DMS53 (cell line): ENCODE results near the gene SLC25A27.
A peak's percentile ranks its signal among the peaks of the same experiment; 100 is the strongest.

Experiments used
- DNase-seq: peaks from one replicate; lab custom pipeline; 2025; lab: John Stamatoyannopoulos, UW

SLC25A27 gene

GRCh38 chr6:46651006-46651405, 1.8 kb upstream of the SLC25A27 start:
- DNase-seq, result peak; percentile 15

DNA sequence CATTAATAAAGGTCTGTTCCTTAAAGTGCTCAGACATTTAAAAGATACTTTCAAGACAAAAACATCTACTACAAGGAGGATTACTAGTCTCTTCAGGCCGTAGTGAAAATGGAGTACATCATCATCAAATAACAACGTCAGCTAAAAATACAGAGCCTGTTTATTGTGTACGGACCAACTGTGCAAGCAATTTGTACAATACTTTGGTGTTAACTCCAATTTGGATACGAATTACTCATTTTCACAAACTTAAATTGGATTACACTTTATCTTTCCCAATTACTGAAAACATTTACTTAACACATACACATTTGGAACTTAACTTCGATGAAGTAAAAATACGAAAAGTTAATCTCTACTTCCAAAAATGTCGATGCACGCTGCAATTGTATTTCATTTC, 959 bp upstream of the SLC25A27 start:
- DNase-seq, result peak; percentile 56

- peak; percentile 42 for DNase-seq
Observed at GRCh38 chr6:46652232-46652602, 558 bp upstream of the SLC25A27 start.

DNA sequence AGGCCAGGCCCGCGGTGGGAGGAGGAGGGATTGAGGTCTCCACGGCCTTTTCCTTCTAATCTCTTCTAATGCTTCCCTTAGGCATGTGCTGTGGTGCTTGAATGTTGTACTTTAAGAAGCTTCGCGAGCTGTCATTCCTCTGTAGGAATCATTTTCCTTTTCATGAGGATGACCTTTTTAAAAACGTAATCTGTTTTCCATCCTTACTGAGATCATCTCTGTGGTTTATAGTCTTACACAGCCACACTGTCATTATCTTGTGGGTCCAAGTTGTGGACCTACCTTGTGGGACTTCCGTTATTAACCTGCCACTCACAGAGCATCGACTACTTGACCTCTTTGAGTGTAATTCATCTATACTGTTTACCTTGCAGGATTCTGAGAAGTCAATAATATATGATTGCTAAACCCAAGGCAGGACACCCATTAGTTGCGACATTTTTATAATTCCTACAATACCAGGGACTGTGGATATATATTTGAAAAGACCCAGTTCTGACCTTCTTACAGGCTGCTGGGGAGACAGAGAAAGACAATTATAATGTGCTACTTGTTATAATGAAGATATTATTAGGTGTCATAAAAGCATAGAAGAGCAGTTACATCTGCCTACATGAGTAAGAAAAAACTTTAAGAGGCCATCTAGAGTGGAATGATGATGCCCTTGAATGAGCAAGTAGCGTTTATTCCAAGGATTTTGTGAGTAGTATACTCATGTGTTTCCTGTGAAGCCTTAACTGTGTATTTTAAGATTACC, 842 bp downstream of the SLC25A27 start:
- peak; percentile 50 for DNase-seq

GRCh38 chr6:46655803-46656202, 3.0 kb downstream of the SLC25A27 start:
- DNase-seq, result peak; percentile 14

DNA sequence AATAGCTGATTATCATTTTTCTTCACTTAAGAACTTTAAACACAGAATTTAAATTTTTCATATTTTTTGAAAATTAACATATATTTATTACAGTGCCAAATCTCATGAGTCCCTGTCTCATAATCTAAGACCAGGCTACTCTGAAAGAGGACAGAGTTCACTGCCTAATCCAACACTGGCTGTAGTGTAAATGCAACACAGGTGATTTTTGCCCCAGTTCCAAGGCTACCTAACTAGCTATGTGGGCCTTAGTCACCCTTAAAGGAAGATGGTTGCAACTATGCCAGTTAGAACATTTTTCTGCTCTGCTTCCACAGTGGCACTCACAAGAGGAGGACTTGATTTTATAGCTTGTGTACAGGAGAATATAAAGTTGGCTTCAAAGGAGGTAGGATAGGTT, 4.9 kb downstream of the SLC25A27 start:
- DNase-seq, result no peak

- no peak for DNase-seq
Observed at GRCh38 chr6:46661483-46661882, 8.7 kb downstream of the SLC25A27 start.

GRCh38 chr6:46667377-46667776, 14.6 kb downstream of the SLC25A27 start:
- DNase-seq, result no peak

GRCh38 chr6:46674410-46674809, 21.6 kb downstream of the SLC25A27 start:
- no peak for DNase-seq

GRCh38 chr6:46676604-46677313, 24.0 kb downstream of the SLC25A27 start:
- no peak for DNase-seq

GRCh38 chr6:46677314-46677654, 24.5 kb downstream of the SLC25A27 start:
- DNase-seq, result peak; percentile 12

GRCh38 chr6:46684771-46685170, 32.0 kb downstream of the SLC25A27 start:
- no peak for DNase-seq

DNA sequence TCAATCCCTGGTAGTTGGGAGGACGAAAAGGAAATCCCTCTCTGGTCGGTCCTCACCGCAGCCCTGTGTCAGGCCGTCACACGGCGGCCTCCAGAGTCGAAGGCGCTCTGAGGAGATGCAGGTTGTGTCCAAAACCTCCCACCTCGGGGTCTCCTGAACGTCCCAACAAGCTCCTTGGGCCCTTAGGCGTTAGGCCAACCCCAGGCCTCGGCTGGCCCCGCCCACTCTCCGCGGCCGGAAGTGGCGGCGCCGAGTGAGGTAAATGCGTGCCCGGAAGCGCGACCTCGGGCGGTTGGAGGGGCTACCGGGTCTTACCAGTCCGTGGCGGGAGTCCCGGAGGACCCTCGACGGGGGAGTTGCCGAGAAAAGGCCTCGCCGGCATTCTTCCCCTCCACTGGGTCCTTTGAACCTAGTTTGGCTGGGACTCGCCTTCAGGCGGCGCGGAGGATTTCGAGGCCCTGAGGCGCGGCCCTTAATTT, 34.9 kb downstream of the SLC25A27 start, which contains the start of gene TDRD6:
TSS of gene TDRD6 (plus strand) at position 267 of the 479 bp plus-strand sequence. CDS start 244 bp downstream, outside the sequence.
- DNase-seq, result no peak

DNA sequence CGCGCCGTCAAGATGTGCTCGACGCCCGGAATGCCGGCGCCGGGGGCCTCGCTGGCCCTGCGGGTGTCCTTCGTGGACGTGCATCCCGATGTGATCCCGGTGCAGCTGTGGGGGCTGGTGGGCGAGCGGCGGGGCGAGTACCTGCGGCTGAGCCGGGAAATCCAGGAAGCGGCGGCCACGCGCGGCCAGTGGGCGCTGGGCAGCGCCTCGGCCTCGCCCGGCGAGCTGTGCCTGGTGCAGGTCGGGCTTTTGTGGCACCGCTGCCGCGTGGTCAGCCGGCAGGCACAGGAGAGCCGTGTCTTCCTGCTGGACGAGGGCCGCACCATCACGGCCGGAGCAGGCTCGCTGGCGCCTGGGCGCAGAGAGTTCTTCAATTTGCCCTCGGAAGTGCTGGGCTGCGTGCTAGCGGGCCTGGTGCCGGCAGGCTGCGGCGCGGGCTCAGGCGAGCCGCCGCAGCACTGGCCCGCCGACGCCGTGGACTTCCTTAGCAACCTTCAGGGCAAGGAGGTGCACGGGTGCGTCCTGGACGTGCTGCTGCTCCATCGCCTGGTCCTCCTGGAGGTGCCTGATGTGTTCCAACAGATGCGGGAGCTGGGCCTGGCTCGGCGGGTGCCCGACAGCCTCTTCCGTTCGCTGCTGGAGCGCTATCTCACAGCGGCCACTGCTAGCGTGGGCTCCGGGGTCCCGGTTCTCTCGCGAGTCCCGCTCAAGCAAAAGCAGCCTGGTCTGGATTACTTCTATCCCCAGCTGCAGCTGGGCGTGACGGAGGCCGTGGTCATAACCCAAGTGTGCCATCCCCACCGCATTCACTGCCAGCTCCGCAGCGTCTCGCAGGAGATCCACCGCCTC, 35.6 kb downstream of the SLC25A27 start:
- no peak for DNase-seq

DNA sequence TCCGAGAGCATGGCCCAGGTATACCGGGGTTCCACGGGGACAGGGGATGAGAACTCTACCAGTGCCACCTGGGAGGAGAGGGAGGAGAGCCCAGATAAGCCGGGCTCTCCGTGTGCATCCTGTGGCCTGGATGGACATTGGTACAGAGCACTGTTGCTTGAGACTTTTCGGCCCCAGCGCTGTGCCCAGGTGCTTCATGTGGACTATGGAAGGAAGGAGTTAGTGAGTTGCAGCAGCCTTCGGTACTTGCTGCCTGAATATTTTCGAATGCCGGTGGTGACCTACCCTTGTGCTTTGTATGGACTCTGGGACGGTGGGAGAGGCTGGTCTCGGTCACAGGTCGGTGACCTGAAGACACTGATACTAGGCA, 36.2 kb downstream of the SLC25A27 start:
- DNase-seq, result no peak

- no peak for DNase-seq
Observed at GRCh38 chr6:46689657-46690056, 36.9 kb downstream of the SLC25A27 start.

DNA sequence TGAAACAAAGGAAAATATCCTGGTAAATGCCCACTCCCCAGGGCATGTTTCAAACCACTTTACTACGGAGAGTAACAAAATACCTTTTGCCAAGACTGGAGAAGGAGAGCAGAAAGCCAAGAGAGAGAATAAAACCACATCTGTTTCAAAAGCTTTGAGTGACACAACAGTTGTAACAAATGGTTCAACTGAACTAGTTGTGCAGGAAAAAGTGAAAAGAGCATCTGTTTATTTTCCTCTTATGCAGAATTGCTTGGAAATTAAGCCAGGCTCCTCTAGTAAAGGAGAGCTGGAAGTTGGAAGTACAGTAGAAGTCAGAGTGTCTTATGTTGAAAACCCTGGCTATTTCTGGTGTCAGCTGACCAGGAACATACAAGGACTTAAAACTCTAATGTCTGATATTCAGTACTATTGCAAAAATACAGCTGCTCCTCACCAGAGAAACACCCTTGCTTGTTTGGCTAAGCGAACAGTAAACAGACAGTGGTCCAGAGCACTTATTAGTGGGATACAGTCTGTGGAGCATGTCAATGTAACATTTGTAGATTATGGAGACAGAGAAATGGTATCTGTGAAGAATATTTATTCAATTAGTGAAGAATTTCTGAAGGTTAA, 37.5 kb downstream of the SLC25A27 start:
- DNase-seq, result no peak

GRCh38 chr6:46690911-46691451, 38.2 kb downstream of the SLC25A27 start:
- no peak for DNase-seq

GRCh38 chr6:46699970-46700369, 47.2 kb downstream of the SLC25A27 start:
- no peak for DNase-seq

- peak; percentile 81 for DNase-seq
Observed at GRCh38 chr6:46704562-46704961, 51.8 kb downstream of the SLC25A27 start.

DNA sequence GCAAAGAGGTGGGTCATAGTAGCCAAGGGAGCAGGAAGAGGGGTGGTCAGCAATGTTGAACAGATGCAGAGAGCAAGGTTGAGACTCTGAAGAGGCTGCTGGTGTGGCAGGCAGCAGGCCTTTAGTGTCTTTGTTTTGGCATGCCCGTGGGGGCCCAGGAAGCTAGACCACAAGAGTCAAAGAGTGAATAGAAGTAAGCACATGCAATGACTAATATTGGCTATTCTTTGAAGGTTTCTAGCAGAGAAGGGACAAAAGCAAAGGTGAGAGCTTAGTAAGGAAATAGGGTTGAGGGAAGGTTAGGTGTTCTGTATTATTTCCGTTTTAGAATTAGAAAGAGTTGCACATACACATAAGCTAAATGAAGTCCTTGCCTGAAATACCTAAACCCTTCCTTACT, 53.7 kb downstream of the SLC25A27 start:
- DNase-seq, result no peak

DNA sequence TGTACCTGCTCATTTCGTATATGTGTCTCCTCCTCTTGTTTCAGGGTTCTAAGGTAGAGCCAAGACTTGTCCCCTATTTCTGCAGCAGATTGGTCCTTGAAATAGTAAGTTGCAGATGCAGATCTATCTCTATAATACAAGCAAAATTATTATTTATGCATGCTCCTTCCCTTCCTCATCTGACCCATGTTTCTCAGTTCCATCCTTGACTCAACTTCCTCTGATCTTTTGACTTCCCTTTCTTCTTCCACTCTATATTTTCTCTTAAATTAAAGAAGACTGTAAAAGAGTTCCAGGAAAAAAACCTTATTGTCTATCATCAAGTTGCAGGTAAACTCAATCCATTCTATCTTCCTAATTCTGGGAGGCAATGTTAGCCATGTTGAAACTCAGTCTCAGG, 58.7 kb downstream of the SLC25A27 start:
- no peak for DNase-seq
